K562 (cell line): ENCODE data around the gene TRIM38. TPM values are rescaled to one million over a fixed set of nuclear protein-coding genes. Genes with fewer than 3 reads are reported as not detected.
A peak's percentile ranks its signal among the peaks of the same experiment; 100 is the strongest.

Experiments
- ATAC-seq: fragments of 200-7000 bp; cut with Tn5 transposase; 3 replicates; pipeline ENCODE4 v1.9.1; 2020; ENCODE audit warnings: moderate library complexity
- BruUV-seq: library from RNA; stranded (reverse); fragments of 400-500 nt; replicated peaks from 2 replicates; lab custom pipeline; 2021; lab: Mats Ljungman, UMichigan
- CTCF ChIA-PET: fragments of 300-600 bp; formaldehyde crosslinking; extraction: SDS; loops from one replicate; lab custom pipeline; 2021; ENCODE audit warnings: low intra/inter-chr PET ratio; lab: Yijun Ruan, JAX
- POLR2A ChIA-PET: fragments of 300-600, 350-650 bp; sonication (Branson Sonifier 250); formaldehyde crosslinking; extraction: SDS; loops from one replicate; lab custom pipeline; 2021; ENCODE audit warnings: antibody characterized with exemption, inconsistent platforms; lab: Yijun Ruan, JAX
- DNase-seq, 4 experiments: peaks; one replicate each; pipeline versions ENCODE4 v3.0.0 to v3.0.0-alpha.2; 2011 to 2018; ENCODE audit warnings: low spot score in 3 of 4, mixed read lengths in 3 of 4; ENCODE audit errors: extremely low read depth in 1 of 4
- FAIRE-seq: peaks from 2 replicates; lab custom pipeline; 2011; peaks lifted over from hg19 to GRCh38; lab: Jason Lieb, UNC
- H2AFZ ChIP-seq: 2 replicates; pipeline ENCODE4 v1.6.0; 2011; ENCODE audit warnings: low read depth, low read length, control low read depth, inconsistent platforms
- H3K27ac ChIP-seq: fragments of 200-600 bp; 3 replicates; pipeline ENCODE4 v1.8.0; 2011; ENCODE audit warnings: low read depth, mild to moderate bottlenecking, control low read depth, inconsistent platforms, low read length, moderate library complexity, mixed read lengths; ENCODE audit errors: extremely low read depth
- H3K27me3 ChIP-seq, 2 experiments: fragments of 300-600 bp in 1 of 2; 2 replicates in 1 of 2; 3 replicates in 1 of 2; pipeline versions ENCODE4 v1.6.0 to v1.8.0; 2011; ENCODE audit warnings: inconsistent platforms in 2 of 2, low read length in 2 of 2, mild to moderate bottlenecking in 1 of 2, mixed read lengths in 1 of 2, moderate library complexity in 1 of 2; ENCODE audit not compliant: control insufficient read depth in 2 of 2, insufficient read depth in 2 of 2
- H3K36me3 ChIP-seq: fragments of 300-600 bp; 3 replicates; pipeline ENCODE4 v1.8.0; 2011; ENCODE audit warnings: mild to moderate bottlenecking, low read length, inconsistent platforms; ENCODE audit not compliant: control insufficient read depth, insufficient read depth
- H3K4me1 ChIP-seq, 2 experiments: fragments of 200-600 bp in 1 of 2; replicated peaks in 1 of 2; 2 replicates in 1 of 2; 3 replicates in 1 of 2; pipeline versions ENCODE4 v1.5.1 to v1.8.0; 2011; ENCODE audit warnings: inconsistent platforms in 2 of 2, low read length in 2 of 2, mild to moderate bottlenecking in 1 of 2, mixed read lengths in 1 of 2, moderate library complexity in 1 of 2; ENCODE audit not compliant: control insufficient read depth in 2 of 2, insufficient read depth in 2 of 2
- H3K4me2 ChIP-seq: 2 replicates; pipeline ENCODE4 v1.6.1; 2011; ENCODE audit warnings: low read length, control low read depth, inconsistent platforms, mixed read lengths; ENCODE audit not compliant: insufficient read depth
- H3K4me3 ChIP-seq: fragments of 200-600 bp; sonication (generic), shearing (Covaris generic); 2 replicates; pipeline ENCODE4 v1.5.1; 2016; ENCODE audit warnings: control low read depth, inconsistent platforms
- H3K79me2 ChIP-seq: fragments of 200-600 bp; 3 replicates; pipeline ENCODE4 v1.8.0; 2011; ENCODE audit warnings: low read length, inconsistent platforms; ENCODE audit not compliant: control insufficient read depth, insufficient read depth
- H3K9ac ChIP-seq, 2 experiments: 2 replicates each; pipeline versions ENCODE4 v1.6.0 to v1.6.1; 2011; ENCODE audit warnings: low read depth in 2 of 2, low read length in 2 of 2, control low read depth in 1 of 2, inconsistent platforms in 1 of 2, mild to moderate bottlenecking in 1 of 2, mixed read lengths in 1 of 2; ENCODE audit not compliant: insufficient read depth in 1 of 2
- H3K9me1 ChIP-seq: one replicate; pipeline ENCODE4 v1.6.0; 2011; ENCODE audit warnings: inconsistent platforms, mild to moderate bottlenecking, low read length, moderate library complexity; ENCODE audit not compliant: control insufficient read depth, insufficient read depth
- H3K9me3 ChIP-seq: replicated peaks from 2 replicates; pipeline ENCODE4 v1.5.1; 2011; ENCODE audit warnings: low read depth, low read length, inconsistent platforms; ENCODE audit not compliant: control insufficient read depth, insufficient read depth
- H4K20me1 ChIP-seq: replicated peaks from 2 replicates; pipeline ENCODE4 v1.6.1; 2011; ENCODE audit warnings: low read length, inconsistent platforms, mixed read lengths; ENCODE audit not compliant: control insufficient read depth, insufficient read depth
- ARID1B ChIP-seq: fragments of 450-650 bp; IDR thresholded peaks from 2 replicates; pipeline ENCODE4 v1.6.1; 2016; ENCODE audit warnings: antibody characterized with exemption, mild to moderate bottlenecking, inconsistent platforms
- CBFA2T3 ChIP-seq: fragments of 450-650 bp; IDR thresholded peaks from 2 replicates; pipeline ENCODE4 v1.6.1; 2017
- CTBP1 ChIP-seq: fragments of 450-650 bp; IDR thresholded peaks from 2 replicates; pipeline ENCODE4 v1.6.1; 2016; ENCODE audit warnings: borderline replicate concordance
- DPF2 ChIP-seq: fragments of 450-650 bp; IDR thresholded peaks from 2 replicates; pipeline ENCODE4 v1.6.1; 2016
- ESRRA ChIP-seq: fragments of 450-650 bp; IDR thresholded peaks from 2 replicates; pipeline ENCODE4 v1.6.1; 2014; ENCODE audit warnings: low read depth, mild to moderate bottlenecking, moderate library complexity, borderline replicate concordance
- ETS2 ChIP-seq: IDR thresholded peaks from 2 replicates; pipeline ENCODE4 v1.6.1; 2016; ENCODE audit warnings: borderline replicate concordance, missing genetic modification characterization, mild to moderate bottlenecking, moderate library complexity, missing compliant biosample characterization; ENCODE audit not compliant: poor library complexity, severe bottlenecking
- ETV1 ChIP-seq: fragments of 450-650 bp; conservative IDR thresholded peaks from 2 replicates; pipeline ENCODE4 v1.6.1; 2016; ENCODE audit warnings: missing genetic modification characterization, control low read depth, low read depth, missing compliant biosample characterization
- JUND ChIP-seq, 2 experiments: IDR thresholded peaks; 2 replicates in 1 of 2; 3 replicates in 1 of 2; pipeline ENCODE4 v1.6.1; 2011; ENCODE audit warnings: borderline replicate concordance in 2 of 2, low read depth in 2 of 2, low read length in 2 of 2, improper control_type of control experiment in 1 of 2, missing biosample characterization in 1 of 2, missing genetic modification characterization in 1 of 2, missing genetic modification reagents in 1 of 2
- MEIS2 ChIP-seq: fragments of 450-650 bp; IDR thresholded peaks from 2 replicates; pipeline ENCODE4 v1.6.1; 2014; ENCODE audit warnings: mild to moderate bottlenecking; ENCODE audit not compliant: partially characterized antibody
- MXD1 ChIP-seq: fragments of 250-450 bp; sonication (Bioruptor Pico); IDR thresholded peaks from 2 replicates; pipeline ENCODE4 v1.8.0; 2021; ENCODE audit warnings: borderline replicate concordance, mild to moderate bottlenecking, moderate library complexity; ENCODE audit not compliant: poor library complexity, severe bottlenecking
- PCBP1 ChIP-seq: fragments of 200-400 bp; formaldehyde crosslinking; IDR thresholded peaks from 2 replicates; pipeline ENCODE4 v1.6.1; 2018; ENCODE audit warnings: mild to moderate bottlenecking, low read depth, low read length; ENCODE audit not compliant: poor library complexity, severe bottlenecking
- SOX6 ChIP-seq: fragments of 450-650 bp; IDR thresholded peaks from 2 replicates; pipeline ENCODE4 v1.6.1; 2014; ENCODE audit warnings: mild to moderate bottlenecking
- TAF7 ChIP-seq: fragments of 450-650 bp; IDR thresholded peaks from 2 replicates; pipeline ENCODE4 v1.6.1; 2016; ENCODE audit warnings: missing genetic modification characterization, missing compliant biosample characterization
- TAL1 ChIP-seq: fragments of 450-650 bp; IDR thresholded peaks from 2 replicates; pipeline ENCODE4 v1.6.1; 2016; ENCODE audit warnings: mild to moderate bottlenecking
- TCF3 ChIP-seq: sonication (generic); formaldehyde crosslinking; IDR thresholded peaks from 2 replicates; pipeline ENCODE4 v1.4.0; 2020; ENCODE audit warnings: mild to moderate bottlenecking, missing genetic modification reagents
- TEAD4 ChIP-seq, 2 experiments: sonication (generic) in 1 of 2; formaldehyde crosslinking in 1 of 2; IDR thresholded peaks; 2 replicates each; pipeline versions ENCODE4 v1.6.1 to v1.8.0; 2012 to 2022; ENCODE audit warnings: borderline replicate concordance in 1 of 2, inconsistent platforms in 1 of 2, low read length in 1 of 2, mild to moderate bottlenecking in 1 of 2, missing genetic modification reagents in 1 of 2
- TRIM24 ChIP-seq, 2 experiments: fragments of 450-650 bp; IDR thresholded peaks; 2 replicates each; pipeline ENCODE4 v1.6.1; 2016
- ZNF644 ChIP-seq: fragments of 200-800 bp; sonication (Bioruptor generic); IDR thresholded peaks from 2 replicates; pipeline ENCODE4 v1.6.1; 2016; ENCODE audit warnings: low read depth, missing genetic modification characterization, missing compliant biosample characterization
- in situ Hi-C: fragments of 300-500 bp; cut with MboI; formaldehyde crosslinking; loops from 4 replicates; pipeline ENCODE4 v1.15.0; 2018; ENCODE audit warnings: inconsistent platforms, mixed read lengths
- intact Hi-C: fragments of 100-400 bp; cut with micrococcal nuclease; formaldehyde crosslinking; loops from 2 replicates; pipeline ENCODE4 v1.14.2; 2022
- polyA plus RNA-seq, 8 experiments: library from polyadenylated mRNA; depleted of rRNA in 4 of 8; stranded (reverse) in 5 of 8; unstranded in 3 of 8; fragments of >200 nt; fragmentation: Nextera tagmentation in 2 of 8; fragmentation: Illumina TruSeq in 1 of 8; extraction: Ambion mirVana in 2 of 8; extraction: Trizol in 1 of 8; gene quantifications; 2 replicates each; pipeline versions ENCODE4 v1.2.1 to v1.2.3, GENCODE V29; 2011 to 2014; ENCODE audit warnings: inconsistent platforms in 1 of 8, missing spikeins in 1 of 8
- total RNA-seq, 7 experiments: library from RNA; depleted of rRNA in 6 of 7; stranded (reverse); fragments of >200 nt in 6 of 7; fragmentation: Illumina TruSeq in 2 of 7; extraction: Trizol in 2 of 7; gene quantifications; 2 replicates each; pipeline versions ENCODE4 v1.2.1 to v1.2.3, GENCODE V29; 2011 to 2021; ENCODE audit warnings: low replicate concordance in 1 of 7
- TF ChIP-seq, protein P1 (sequence below): fragments of 250-450 bp; sonication (Bioruptor Pico); IDR thresholded peaks from 2 replicates; pipeline ENCODE4 v1.4.0; 2020; ENCODE audit warnings: mild to moderate bottlenecking, moderate library complexity

Gene TRIM38
- total and polyA plus RNA-seq, 9 of the 15 experiments (the other 6 are each of a cell fraction or from before 2014, with no cell fraction given), result 1.7 to 6.7 (median 6.3) TPM

- FAIRE-seq, result no peak
- Histone ChIP-seq H3K9ac (no peak overlapping the region), H4K20me1 (no peaks in the 10 kb centered on the region), H3K79me2 (no peaks in the 10 kb centered on the region), H3K27me3 (no peaks in the 10 kb centered on the region), H2AFZ (no peak overlapping the region), H3K36me3 (no peaks in the 10 kb centered on the region), H3K9me1 (no peaks in the 10 kb centered on the region), H3K27ac (no peak overlapping the region), H3K4me3 (no peak overlapping the region), H3K9me3 (no peaks in the 10 kb centered on the region), H3K4me2 (no peak overlapping the region), H3K4me1 (peaks cover 5 to 10% of the 10 kb centered on the region in 2 experiments)
- in situ Hi-C loops, result no loop called here
- TF ChIP-seq CBFA2T3 (peak; percentile 39; the same call in 1 of the 2 replicates), CTBP1 (peak; percentile 57; the same call in 1 of the 2 replicates), ARID1B (peak; percentile 48; the same call in 1 of the 2 replicates), TRIM24 (IDR thresholded peaks at IDR 0.05) (no peak), ESRRA (peak; percentile 89), ETV1 (0 out of 2 replicates have a peak, but pooled peaks have one; percentile 10), TEAD4 (IDR thresholded peaks at IDR 0.05; ENCODE audit: low read length) (peak; percentile 55; the same call in 1 of the 2 replicates), TEAD4 (CRISPR knock-in tag; IDR thresholded peaks at IDR 0.05; ENCODE audit: borderline replicate concordance) (no peak), ETS2 (tag) (no peak), PCBP1 (no peak), TAF7 (tag) (no peak), SOX6 (peak; percentile 77), TAL1 (peak; percentile 23; the same call in 1 of the 2 replicates), ZNF644 (no peak), JUND (IDR thresholded peaks at IDR 0.05; ENCODE audit: borderline replicate concordance, low read depth, low read length) (0 out of 2 replicates have a peak, but pooled peaks have one; percentile 10), JUND (tag; IDR thresholded peaks at IDR 0.05; ENCODE audit: borderline replicate concordance, low read depth, low read length) (no peak), MEIS2 (peak; percentile 17), DPF2 (peak; percentile 32; the same call in 1 of the 2 replicates), MXD1 (CRISPR knock-in tag) (no peak), TCF3 (CRISPR knock-in tag) (0 out of 2 replicates have a peak, but pooled peaks have one; percentile 9)
- TF ChIP-seq, protein P1, sequence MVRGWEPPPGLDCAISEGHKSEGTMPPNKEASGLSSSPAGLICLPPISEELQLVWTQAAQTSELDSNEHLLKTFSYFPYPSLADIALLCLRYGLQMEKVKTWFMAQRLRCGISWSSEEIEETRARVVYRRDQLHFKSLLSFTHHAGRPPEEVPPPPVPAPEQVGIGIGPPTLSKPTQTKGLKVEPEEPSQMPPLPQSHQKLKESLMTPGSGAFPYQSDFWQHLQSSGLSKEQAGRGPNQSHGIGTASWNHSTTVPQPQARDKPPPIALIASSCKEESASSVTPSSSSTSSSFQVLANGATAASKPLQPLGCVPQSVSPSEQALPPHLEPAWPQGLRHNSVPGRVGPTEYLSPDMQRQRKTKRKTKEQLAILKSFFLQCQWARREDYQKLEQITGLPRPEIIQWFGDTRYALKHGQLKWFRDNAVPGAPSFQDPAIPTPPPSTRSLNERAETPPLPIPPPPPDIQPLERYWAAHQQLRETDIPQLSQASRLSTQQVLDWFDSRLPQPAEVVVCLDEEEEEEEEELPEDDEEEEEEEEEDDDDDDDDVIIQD (CRISPR knock-in tag), result no peak
- BruUV-seq, result no TSS peak
- intact Hi-C loops, result no loop called here
- CTCF ChIA-PET, result interaction anchor here (1.1 kb wide), 1 partner anchor 91 kb away, joined by 3 read pairs; no protein-coding TSS in a partner anchor
- POLR2A ChIA-PET, result interaction anchor here (0.6 to 11.2 kb wide), 9 partner anchors 10 to 299 kb away, joined by 3 to 206 read pairs (median 4); a partner anchor contains a TSS
- DNase-seq, result no peak
- ATAC-seq, result no peak; the same call in 1 of the 3 replicates
Observed at GRCh38 chr6:26006086-26006939, 43.7 kb downstream of the TRIM38 start.
